ENCODE data around the gene CDC42SE2.

CDC42SE2 gene

DNA sequence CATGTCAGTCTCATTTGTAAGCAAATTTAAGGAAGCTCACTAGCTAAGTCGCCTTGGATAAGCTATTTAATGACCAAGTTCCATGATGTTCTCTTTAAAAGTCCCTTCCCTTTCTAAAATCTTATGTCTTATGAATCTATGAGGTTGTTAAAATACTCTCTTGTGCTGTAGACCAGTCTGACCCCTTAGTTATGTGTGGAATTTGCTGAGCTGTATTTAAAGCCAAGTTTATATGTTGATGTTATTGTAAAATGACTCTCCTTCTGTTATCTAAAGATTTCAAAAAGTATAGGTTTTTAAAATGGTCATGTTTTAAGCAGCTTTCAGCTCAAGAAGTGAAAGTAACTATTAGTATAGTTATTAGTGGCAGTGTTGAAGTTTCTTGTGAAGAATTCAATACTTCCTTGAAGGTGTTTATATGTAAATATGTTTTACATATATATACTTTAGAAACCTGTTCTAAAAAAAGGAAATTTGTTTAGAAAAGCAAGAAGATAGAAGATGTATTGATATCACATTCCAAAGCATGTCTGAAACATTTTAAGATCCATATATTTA is 92.2 kb downstream of the CDC42SE2 start:
- Histone ChIP-seq H3K4me1 (ENCODE audit: insufficient read depth, low read length) (no peaks in the 10 kb centered on the region), H3K4me3 (ENCODE audit: low read length) (no peak overlapping the region), H3K27me3 (ENCODE audit: insufficient read depth, low read length) (no peaks in the 10 kb centered on the region), H3K9me3 (ENCODE audit: low read length) (no peaks in the 10 kb centered on the region), H2AFZ (ENCODE audit: low read depth, low read length) (no peak overlapping the region), H3K36me3 (ENCODE audit: insufficient read depth, low read length) (peaks cover 9% of the 10 kb centered on the region)

GRCh38 chr5:131356619-131357018 is 92.8 kb downstream of the CDC42SE2 start:
- Histone ChIP-seq H3K27me3 (ENCODE audit: insufficient read depth, low read length) (no peaks in the 10 kb centered on the region), H2AFZ (ENCODE audit: low read depth, low read length) (no peak overlapping the region), H3K4me3 (ENCODE audit: low read length) (no peak overlapping the region), H3K9me3 (ENCODE audit: low read length) (no peaks in the 10 kb centered on the region), H3K36me3 (ENCODE audit: insufficient read depth, low read length) (peaks cover 9% of the 10 kb centered on the region), H3K4me1 (ENCODE audit: insufficient read depth, low read length) (no peaks in the 10 kb centered on the region)

- Histone ChIP-seq H3K9me3 (ENCODE audit: low read length) (no peaks in the 10 kb centered on the region), H3K27me3 (ENCODE audit: insufficient read depth, low read length) (no peaks in the 10 kb centered on the region), H3K4me3 (ENCODE audit: low read length) (no peak overlapping the region), H3K36me3 (ENCODE audit: insufficient read depth, low read length) (peaks cover 9% of the 10 kb centered on the region), H3K4me1 (ENCODE audit: insufficient read depth, low read length) (no peaks in the 10 kb centered on the region), H2AFZ (ENCODE audit: low read depth, low read length) (no peak overlapping the region)
Observed at GRCh38 chr5:131357739-131358561, 94.1 kb downstream of the CDC42SE2 start.

- H3K9me3 ChIP-seq (ENCODE audit: low read length) = peaks cover 2% of the 10 kb centered on the region
- H3K27me3 ChIP-seq (ENCODE audit: insufficient read depth, low read length) = no peaks in the 10 kb centered on the region
Observed at GRCh38 chr5:131361677-131362315, 97.9 kb downstream of the CDC42SE2 start.

DNA sequence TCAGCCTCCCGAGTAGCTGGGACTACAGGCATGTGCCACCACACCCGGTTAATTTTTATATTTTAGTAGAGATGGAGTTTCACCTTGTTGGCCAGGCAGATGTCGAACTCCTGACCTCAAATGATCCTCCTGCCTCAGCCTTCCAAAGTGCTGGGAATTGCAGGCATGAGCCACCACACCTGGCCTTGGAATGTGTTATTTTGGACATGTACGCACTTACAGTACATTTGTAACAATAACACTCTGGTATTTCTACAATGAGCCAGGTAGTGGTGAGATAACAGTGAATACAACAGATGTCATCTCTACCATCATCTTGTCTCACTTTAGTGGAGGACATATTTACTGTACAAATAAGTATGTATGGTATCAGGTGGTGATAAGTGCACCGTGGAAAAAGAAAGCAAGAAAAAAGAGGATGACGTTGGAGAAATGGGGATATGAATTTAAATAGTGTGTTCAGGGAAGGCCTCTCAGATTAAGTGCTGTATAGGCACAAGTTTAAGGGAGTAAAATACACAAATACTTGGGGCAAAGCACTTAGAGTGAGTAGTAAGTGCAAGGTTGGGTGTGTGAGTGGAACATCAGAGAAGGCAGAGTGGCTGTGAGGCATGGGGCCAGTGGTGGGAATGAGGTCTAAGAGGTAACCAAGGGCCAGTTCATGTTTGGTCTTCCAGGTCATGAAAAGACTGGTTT is 100.1 kb downstream of the CDC42SE2 start:
- H2AFZ ChIP-seq (ENCODE audit: low read depth, low read length) = no peak overlapping the region
- no peaks in the 10 kb centered on the region for H3K27me3 ChIP-seq (ENCODE audit: insufficient read depth, low read length)
- H3K4me3 ChIP-seq (ENCODE audit: low read length) = no peak overlapping the region
- H3K9me3 ChIP-seq (ENCODE audit: low read length) = peaks cover 2% of the 10 kb centered on the region
- no peaks in the 10 kb centered on the region for H3K4me1 ChIP-seq (ENCODE audit: insufficient read depth, low read length)
- H3K36me3 ChIP-seq (ENCODE audit: insufficient read depth, low read length) = peaks cover 15% of the 10 kb centered on the region

More at GRCh38 chr5:131361677-131362315, 97.9 kb downstream of the CDC42SE2 start:
- peaks cover 15% of the 10 kb centered on the region for H3K36me3 ChIP-seq (ENCODE audit: insufficient read depth, low read length)
- H3K4me1 ChIP-seq (ENCODE audit: insufficient read depth, low read length) = no peaks in the 10 kb centered on the region
- no peak overlapping the region for H2AFZ ChIP-seq (ENCODE audit: low read depth, low read length)
- H3K4me3 ChIP-seq (ENCODE audit: low read length) = no peak overlapping the region

DNA sequence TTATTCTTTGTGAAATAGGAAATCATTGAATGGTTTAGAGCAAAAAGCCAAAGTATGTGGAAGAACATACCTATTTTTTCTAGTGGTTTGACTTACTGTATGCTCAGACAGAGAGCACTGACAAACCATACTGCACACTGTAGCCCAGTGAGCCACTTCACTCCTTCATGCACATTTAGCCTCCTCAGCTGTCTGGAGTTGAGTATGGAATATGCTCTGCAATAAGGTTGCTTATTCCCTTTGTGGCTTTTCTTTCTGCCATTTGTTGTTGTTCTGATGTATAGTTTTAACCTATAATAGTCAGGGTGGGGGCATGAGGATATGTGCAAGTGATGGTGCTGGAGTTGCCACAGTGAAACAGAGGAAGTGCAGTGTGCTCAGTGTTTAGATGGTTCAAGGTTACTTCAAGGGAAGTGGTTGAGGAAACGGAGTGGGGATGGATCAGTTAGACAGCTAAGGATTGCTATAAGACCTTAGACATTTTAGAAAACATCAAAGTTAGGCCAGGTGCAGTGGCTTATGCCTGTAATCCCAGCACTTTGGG is 100.7 kb downstream of the CDC42SE2 start:
- H3K36me3 ChIP-seq (ENCODE audit: insufficient read depth, low read length) = peaks cover 10% of the 10 kb centered on the region
- H3K27me3 ChIP-seq (ENCODE audit: insufficient read depth, low read length) = no peaks in the 10 kb centered on the region
- no peak overlapping the region for H3K4me3 ChIP-seq (ENCODE audit: low read length)
- no peaks in the 10 kb centered on the region for H3K4me1 ChIP-seq (ENCODE audit: insufficient read depth, low read length)
- H3K9me3 ChIP-seq (ENCODE audit: low read length) = peaks cover 2% of the 10 kb centered on the region
- H2AFZ ChIP-seq (ENCODE audit: low read depth, low read length) = no peak overlapping the region

- H3K27me3 ChIP-seq (ENCODE audit: insufficient read depth, low read length) = no peaks in the 10 kb centered on the region
- no peak overlapping the region for H2AFZ ChIP-seq (ENCODE audit: low read depth, low read length)
- H3K9me3 ChIP-seq (ENCODE audit: low read length) = peaks cover 2% of the 10 kb centered on the region
- H3K4me1 ChIP-seq (ENCODE audit: insufficient read depth, low read length) = no peaks in the 10 kb centered on the region
- peaks cover 6% of the 10 kb centered on the region for H3K36me3 ChIP-seq (ENCODE audit: insufficient read depth, low read length)
- H3K4me3 ChIP-seq (ENCODE audit: low read length) = no peak overlapping the region
Observed at GRCh38 chr5:131366428-131366827, 102.6 kb downstream of the CDC42SE2 start.

GRCh38 chr5:131367219-131367860 is 103.5 kb downstream of the CDC42SE2 start:
- H2AFZ ChIP-seq (ENCODE audit: low read depth, low read length) = no peak overlapping the region
- no peak overlapping the region for H3K4me3 ChIP-seq (ENCODE audit: low read length)
- H3K27me3 ChIP-seq (ENCODE audit: insufficient read depth, low read length) = no peaks in the 10 kb centered on the region
- H3K9me3 ChIP-seq (ENCODE audit: low read length) = peaks cover 2% of the 10 kb centered on the region
- H3K4me1 ChIP-seq (ENCODE audit: insufficient read depth, low read length) = no peaks in the 10 kb centered on the region
- H3K36me3 ChIP-seq (ENCODE audit: insufficient read depth, low read length) = peaks cover 6% of the 10 kb centered on the region

DNA sequence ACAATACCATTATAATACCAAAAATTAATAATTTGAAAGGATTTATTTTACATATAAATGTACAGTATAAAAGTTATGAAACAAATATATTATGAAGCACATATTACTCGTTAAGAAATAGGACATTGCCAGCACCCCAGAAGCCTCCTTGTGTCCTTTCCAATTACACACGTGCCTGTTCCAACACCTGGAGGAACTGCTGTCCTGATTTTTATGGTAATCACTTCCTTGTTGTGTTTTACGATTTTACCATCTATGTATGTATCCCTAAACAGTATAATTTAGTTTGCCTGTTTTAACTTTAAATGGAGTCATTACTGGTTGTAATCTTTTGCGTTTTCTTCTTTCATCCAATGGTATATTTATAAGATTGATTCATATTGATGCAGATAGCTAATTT is 105.0 kb downstream of the CDC42SE2 start:
- Histone ChIP-seq H3K4me3 (ENCODE audit: low read length) (no peak overlapping the region), H3K36me3 (ENCODE audit: insufficient read depth, low read length) (peaks cover 5% of the 10 kb centered on the region), H3K9me3 (ENCODE audit: low read length) (peaks cover 2% of the 10 kb centered on the region)

GRCh38 chr5:131369558-131369957 is 105.7 kb downstream of the CDC42SE2 start:
- H3K4me1 ChIP-seq (ENCODE audit: insufficient read depth, low read length) = no peaks in the 10 kb centered on the region
- no peaks in the 10 kb centered on the region for H3K36me3 ChIP-seq (ENCODE audit: insufficient read depth, low read length)

More for the DNA sequence above, 105.0 kb downstream of the CDC42SE2 start:
- Histone ChIP-seq H3K4me1 (ENCODE audit: insufficient read depth, low read length) (no peaks in the 10 kb centered on the region), H3K27me3 (ENCODE audit: insufficient read depth, low read length) (no peaks in the 10 kb centered on the region), H2AFZ (ENCODE audit: low read depth, low read length) (no peak overlapping the region)

GRCh38 chr5:131371835-131372234 is 108.0 kb downstream of the CDC42SE2 start:
- Histone ChIP-seq H3K4me3 (ENCODE audit: low read length) (no peak overlapping the region), H3K9me3 (ENCODE audit: low read length) (no peaks in the 10 kb centered on the region), H2AFZ (ENCODE audit: low read depth, low read length) (no peak overlapping the region), H3K36me3 (ENCODE audit: insufficient read depth, low read length) (no peaks in the 10 kb centered on the region), H3K27me3 (ENCODE audit: insufficient read depth, low read length) (no peaks in the 10 kb centered on the region), H3K4me1 (ENCODE audit: insufficient read depth, low read length) (no peaks in the 10 kb centered on the region)

More at GRCh38 chr5:131369558-131369957, 105.7 kb downstream of the CDC42SE2 start:
- Histone ChIP-seq H2AFZ (ENCODE audit: low read depth, low read length) (no peak overlapping the region), H3K4me3 (ENCODE audit: low read length) (no peak overlapping the region), H3K27me3 (ENCODE audit: insufficient read depth, low read length) (no peaks in the 10 kb centered on the region), H3K9me3 (ENCODE audit: low read length) (no peaks in the 10 kb centered on the region)

GRCh38 chr5:131373265-131373664 is 109.4 kb downstream of the CDC42SE2 start:
- Histone ChIP-seq H3K36me3 (ENCODE audit: insufficient read depth, low read length) (no peaks in the 10 kb centered on the region), H3K4me1 (ENCODE audit: insufficient read depth, low read length) (no peaks in the 10 kb centered on the region), H2AFZ (ENCODE audit: low read depth, low read length) (no peak overlapping the region), H3K9me3 (ENCODE audit: low read length) (no peaks in the 10 kb centered on the region), H3K27me3 (ENCODE audit: insufficient read depth, low read length) (no peaks in the 10 kb centered on the region), H3K4me3 (ENCODE audit: low read length) (no peak overlapping the region)
